HTR-8/SVneo (cell line): Measurements from ENCODE around the gene SEPTIN8.

Experiments used
- DNase-seq: peaks from one replicate; pipeline ENCODE4 v3.0.0; 2011; ENCODE audit warnings: low spot score, mixed read lengths; ENCODE audit not compliant: insufficient read length
- FAIRE-seq: peaks from 2 replicates; lab custom pipeline; 2011; peaks lifted over from hg19 to GRCh38; lab: Jason Lieb, UNC

The SEPTIN8 gene

GRCh38 chr5:132753135-132753987 is 23.7 kb downstream of the SEPTIN8 start:
- FAIRE-seq (no peak), DNase-seq (no peak)

- FAIRE-seq: no peak
- no peak for DNase-seq
These were observed 24.4 kb downstream of the SEPTIN8 start for GRCh38 chr5:132752581-132753125.

GRCh38 chr5:132751971-132752580 is 25.0 kb downstream of the SEPTIN8 start:
- no peak for DNase-seq
- FAIRE-seq: no peak

GRCh38 chr5:132751444-132751843 is 25.6 kb downstream of the SEPTIN8 start:
- no peak for DNase-seq
- FAIRE-seq: no peak

GRCh38 chr5:132750471-132751230 is 26.4 kb downstream of the SEPTIN8 start:
- FAIRE-seq (no peak), DNase-seq (no peak)

GRCh38 chr5:132749506-132749905 is 27.5 kb downstream of the SEPTIN8 start:
- no peak for DNase-seq
- no peak for FAIRE-seq

GRCh38 chr5:132748522-132749000 is 28.5 kb downstream of the SEPTIN8 start:
- DNase-seq: no peak
- FAIRE-seq: no peak

GRCh38 chr5:132747616-132748440 is 29.2 kb downstream of the SEPTIN8 start:
- no peak for DNase-seq
- FAIRE-seq: no peak

GRCh38 chr5:132746954-132747615 is 30.0 kb downstream of the SEPTIN8 start, which contains the start of gene CCNI2:
Gene CCNI2, plus strand, starts transcription at chr5:132747426. Its CDS starts 70 bp downstream, at chr5:132747496.
- DNase-seq (peak; percentile 23), FAIRE-seq (peak; percentile 74)

- DNase-seq: no peak
- FAIRE-seq: no peak
These were observed 30.5 kb downstream of the SEPTIN8 start for GRCh38 chr5:132746592-132746953.

- DNase-seq (no peak), FAIRE-seq (no peak)
These were observed 32.4 kb downstream of the SEPTIN8 start for GRCh38 chr5:132744659-132745058.

- DNase-seq (no peak), FAIRE-seq (no peak)
These were observed 34.4 kb downstream of the SEPTIN8 start for GRCh38 chr5:132742626-132743025.

GRCh38 chr5:132742158-132742557 is 34.9 kb downstream of the SEPTIN8 start:
- DNase-seq (no peak), FAIRE-seq (no peak)

GRCh38 chr5:132739232-132739631 is 37.8 kb downstream of the SEPTIN8 start:
- no peak for DNase-seq

GRCh38 chr5:132737982-132738681 is 38.9 kb downstream of the SEPTIN8 start:
- FAIRE-seq (no peak), DNase-seq (no peak)

More at GRCh38 chr5:132739232-132739631, 37.8 kb downstream of the SEPTIN8 start:
- FAIRE-seq: no peak

GRCh38 chr5:132736853-132737833 is 39.9 kb downstream of the SEPTIN8 start, which contains the start of gene KIF3A:
Gene KIF3A, minus strand, starts transcription at chr5:132737546. Its CDS starts 127 bp downstream, at chr5:132737419.
- DNase-seq: peak; percentile 100

GRCh38 chr5:132734687-132735086 is 42.4 kb downstream of the SEPTIN8 start:
- FAIRE-seq (no peak), DNase-seq (no peak)

More at GRCh38 chr5:132736853-132737833, 39.9 kb downstream of the SEPTIN8 start, which contains the start of gene KIF3A:
- FAIRE-seq: peak; percentile 85
